ENCODE results near the gene TNFRSF13B. TPM values are rescaled to one million over a fixed set of nuclear protein-coding genes. Genes with fewer than 3 reads are reported as not detected.
"Not testable (repeated sequence)": the region's sequence is repeated elsewhere in the genome, so short reads cannot be mapped to it uniquely, and the experiment has no call there.

The TNFRSF13B gene
- total RNA-seq, 1 experiment from 2014 or later: not detected

DNA sequence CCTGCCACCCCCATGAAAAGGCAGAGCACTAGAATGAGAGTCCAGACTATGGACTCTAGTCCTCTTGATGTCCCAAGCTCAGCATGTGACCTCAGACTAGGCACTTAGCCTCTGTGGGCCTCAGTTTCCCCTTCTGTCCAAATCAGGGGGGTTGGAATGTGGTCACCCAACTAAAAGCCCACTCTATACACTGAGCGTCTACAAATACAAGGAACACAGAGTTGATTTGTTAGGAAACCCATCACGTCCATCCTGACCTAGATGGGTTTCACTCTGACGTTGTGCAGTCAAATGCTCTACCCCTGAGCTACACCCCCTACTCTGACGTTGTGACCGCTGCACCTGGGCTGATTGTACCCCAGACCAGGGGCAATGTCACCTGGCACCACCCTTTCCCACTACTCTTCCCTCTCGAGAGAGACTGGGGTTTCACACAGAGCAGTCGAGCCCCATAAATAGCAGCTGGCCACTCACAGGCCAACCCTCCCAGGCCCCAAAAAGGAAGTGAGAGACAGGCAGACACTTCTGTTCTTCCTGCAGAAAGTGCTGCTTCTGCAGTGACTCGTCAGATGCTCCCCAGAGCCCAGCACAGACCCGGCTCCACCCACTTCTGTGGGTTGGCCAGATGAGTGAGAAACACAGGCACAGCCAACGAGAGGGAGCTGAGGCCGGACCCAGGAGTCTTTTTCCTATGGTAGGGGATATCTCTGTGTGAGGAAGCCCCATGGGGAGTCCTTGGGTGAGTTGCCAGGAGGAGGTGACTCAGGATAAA lies 16.1 kb upstream of the TNFRSF13B start:
- DNase-seq (ENCODE audit: low read depth): peak; percentile 89

DNA sequence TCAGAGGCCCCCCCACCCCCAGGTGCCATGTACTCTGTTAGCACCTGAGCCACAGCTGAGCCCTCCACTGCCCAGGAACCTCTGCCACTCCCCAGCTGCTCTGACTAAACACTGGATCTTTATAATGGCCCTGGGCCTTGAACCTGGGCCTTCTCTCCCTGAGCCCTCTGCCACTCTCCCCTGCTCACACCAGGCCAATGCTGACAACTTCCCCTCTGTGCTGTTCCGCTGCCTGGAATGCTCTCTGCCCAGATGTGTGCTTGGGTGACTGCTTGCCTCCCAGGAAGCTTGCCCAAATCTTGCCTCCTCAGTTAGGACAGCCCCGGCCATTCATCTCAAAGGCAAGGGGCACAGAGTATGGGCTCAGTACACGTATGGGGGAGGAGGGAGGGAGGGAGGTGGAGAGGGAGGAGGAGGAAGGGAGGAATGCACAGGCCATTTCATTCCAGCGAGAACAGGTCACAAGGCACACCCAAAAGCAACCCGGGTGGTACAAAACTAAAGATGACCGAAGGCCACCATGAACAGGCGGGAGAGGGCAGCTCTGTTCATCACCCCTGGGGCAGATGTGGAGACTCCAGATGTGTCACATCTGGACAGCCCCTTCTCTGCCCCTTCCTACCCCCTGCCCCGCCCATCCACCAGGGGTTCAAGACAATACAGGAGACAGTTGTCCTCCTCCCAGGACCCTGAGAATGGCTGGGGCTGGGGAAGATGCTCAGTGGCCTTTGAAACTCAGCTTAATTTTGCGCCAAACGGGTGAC lies 15.3 kb upstream of the TNFRSF13B start:
- no peak for DNase-seq (ENCODE audit: low read depth)

DNA sequence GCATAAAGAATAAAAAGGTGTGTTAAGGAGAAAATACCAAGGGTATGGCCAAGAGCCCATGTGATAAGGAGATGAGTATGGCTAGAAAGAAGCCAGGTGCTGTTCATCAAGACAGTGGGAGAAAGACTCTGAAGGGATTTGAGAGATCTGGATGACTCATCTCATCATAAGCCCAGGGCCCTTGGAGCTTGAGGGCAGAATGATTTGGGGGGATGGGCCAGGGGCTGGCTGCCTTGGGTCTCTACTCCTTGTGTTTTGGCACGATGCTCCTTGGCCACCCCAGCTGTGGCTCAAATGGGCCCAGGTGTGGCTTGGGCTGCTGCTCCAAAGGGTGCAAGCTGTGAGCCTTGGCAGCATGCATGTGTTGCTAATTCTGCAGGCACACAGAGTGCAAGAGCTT lies 14.5 kb upstream of the TNFRSF13B start:
- peak; percentile 41 for DNase-seq (ENCODE audit: low read depth)

DNA sequence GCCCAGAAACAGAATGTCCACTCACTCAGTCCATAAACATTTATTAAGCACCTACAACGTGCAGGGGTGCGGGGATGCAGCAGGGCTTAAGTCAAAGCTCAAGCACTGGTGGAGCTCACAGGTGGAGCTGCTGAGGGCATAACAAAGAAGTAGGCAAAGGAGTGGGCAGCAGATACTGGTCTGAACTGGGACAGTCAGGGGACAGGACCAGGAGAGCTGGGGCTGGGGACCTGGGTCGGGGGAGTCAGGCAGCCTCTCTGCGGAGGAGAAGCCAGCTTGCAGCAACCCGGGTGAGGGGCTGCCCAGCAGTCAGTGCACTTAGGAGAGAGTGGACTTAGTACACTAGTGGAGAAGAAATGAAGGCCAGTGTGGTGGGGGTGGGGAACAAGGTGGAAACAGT lies 10.0 kb upstream of the TNFRSF13B start:
- no peak for DNase-seq (ENCODE audit: low read depth)

DNA sequence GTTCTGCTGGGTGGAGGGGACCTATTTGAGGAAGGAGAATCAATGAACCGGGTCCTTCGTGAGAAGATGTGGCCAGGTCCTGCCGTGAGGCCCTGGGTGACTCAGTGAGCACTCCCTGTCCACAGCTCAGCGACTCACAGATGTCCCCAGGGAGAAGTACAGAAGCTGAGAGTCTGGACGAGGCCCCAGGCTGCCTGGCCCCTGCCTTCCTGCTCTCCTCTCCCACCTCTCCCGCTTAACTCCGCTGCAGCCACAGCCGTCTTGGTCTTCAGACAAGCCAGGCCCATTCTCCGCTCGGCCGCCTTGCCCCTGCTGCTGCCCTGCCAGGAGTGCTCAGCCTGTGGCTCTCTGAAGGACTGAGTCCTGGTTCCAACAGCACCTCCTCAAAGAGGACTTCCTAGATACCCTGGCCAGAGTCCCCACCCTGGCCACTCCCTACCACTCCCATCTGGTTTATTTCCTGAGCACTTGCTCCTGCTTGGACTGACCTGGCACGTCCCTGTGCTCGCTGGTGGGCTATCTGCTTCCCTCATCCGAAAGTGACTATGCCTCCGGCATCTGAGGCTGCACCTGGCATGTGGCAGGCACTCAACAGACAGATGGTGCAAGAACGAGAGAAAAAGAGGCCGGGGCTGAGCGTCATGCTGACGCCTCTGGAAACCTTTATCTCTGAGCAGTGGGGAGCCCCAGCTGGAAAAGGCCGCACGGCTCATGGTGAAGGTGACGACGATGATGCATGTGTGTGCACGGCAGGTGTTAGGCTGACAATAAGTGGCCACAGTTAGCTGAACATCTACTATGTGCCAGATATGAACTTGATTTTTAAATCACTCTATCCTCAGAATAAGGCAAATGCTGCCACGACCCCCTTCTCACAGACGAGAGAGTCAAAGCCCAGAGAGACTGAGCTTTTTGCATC lies 9.2 kb upstream of the TNFRSF13B start:
- DNase-seq (ENCODE audit: low read depth): no peak

DNA sequence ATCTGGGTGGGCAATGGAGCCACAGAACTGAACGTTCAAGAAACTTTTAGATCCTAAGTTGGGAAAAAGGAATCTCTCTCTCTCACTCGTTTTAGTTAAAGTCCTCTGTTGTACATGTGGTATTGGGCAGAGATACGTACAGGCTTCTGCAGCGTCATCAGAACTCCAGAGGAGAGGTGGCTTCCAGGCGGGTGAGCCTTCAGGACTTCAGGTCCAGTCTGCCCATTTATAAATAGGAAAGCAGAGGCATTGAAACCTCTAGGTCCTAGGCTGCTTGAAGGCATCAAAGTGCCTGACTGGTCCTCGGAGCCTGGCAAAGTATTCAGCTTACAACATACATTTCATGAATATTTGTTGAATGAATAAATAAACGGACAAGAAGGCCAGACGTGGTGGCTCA lies 8.1 kb upstream of the TNFRSF13B start:
- DNase-seq (ENCODE audit: low read depth): no peak

DNA sequence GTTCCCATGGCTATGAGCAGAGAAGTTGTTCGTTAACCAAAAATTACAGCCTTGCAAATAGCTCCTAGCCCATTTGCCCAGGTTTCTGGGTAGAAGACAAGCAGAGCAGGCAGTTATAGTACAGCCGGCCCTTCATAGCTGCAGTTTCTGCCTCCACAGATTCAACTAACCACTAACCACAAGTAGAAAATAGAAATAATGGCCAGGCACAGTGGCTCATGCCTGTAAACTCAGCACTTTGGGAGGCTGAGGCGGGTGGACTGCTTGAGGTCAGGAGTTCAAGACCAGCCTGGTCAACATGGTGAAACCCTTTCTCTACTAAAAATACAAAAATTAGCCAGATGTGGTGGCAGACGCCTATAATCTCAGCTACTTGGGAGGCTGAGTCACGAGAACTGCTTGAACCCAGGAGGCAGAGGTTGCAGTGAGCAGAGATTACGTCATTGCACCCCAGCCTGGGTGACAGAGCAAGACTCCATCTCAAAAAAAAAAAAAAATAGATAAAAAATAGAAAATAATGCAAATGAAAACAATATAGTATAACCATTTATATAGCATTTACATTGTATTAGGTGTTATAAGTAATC lies 7.4 kb upstream of the TNFRSF13B start:
- DNase-seq (ENCODE audit: low read depth): not testable (repeated sequence)

DNA sequence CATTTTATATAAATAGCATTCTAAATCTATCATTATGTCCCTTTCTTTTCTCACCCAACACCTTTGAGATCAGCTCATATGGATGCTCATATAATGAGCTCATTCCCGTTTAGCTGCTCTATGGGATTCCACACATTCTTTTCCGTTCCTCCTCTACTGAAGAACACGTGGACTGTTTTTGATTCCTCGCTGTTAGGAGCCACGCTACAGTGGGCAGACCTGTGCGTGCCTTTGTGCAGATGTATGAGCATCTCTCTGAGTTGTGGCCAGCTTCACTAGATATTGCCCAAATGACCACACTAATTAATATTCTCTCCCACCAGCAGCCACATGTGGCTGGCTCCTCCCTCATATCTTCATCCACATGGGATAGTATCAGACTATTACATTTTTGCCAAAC lies 6.0 kb upstream of the TNFRSF13B start:
- no peak for DNase-seq (ENCODE audit: low read depth)

DNA sequence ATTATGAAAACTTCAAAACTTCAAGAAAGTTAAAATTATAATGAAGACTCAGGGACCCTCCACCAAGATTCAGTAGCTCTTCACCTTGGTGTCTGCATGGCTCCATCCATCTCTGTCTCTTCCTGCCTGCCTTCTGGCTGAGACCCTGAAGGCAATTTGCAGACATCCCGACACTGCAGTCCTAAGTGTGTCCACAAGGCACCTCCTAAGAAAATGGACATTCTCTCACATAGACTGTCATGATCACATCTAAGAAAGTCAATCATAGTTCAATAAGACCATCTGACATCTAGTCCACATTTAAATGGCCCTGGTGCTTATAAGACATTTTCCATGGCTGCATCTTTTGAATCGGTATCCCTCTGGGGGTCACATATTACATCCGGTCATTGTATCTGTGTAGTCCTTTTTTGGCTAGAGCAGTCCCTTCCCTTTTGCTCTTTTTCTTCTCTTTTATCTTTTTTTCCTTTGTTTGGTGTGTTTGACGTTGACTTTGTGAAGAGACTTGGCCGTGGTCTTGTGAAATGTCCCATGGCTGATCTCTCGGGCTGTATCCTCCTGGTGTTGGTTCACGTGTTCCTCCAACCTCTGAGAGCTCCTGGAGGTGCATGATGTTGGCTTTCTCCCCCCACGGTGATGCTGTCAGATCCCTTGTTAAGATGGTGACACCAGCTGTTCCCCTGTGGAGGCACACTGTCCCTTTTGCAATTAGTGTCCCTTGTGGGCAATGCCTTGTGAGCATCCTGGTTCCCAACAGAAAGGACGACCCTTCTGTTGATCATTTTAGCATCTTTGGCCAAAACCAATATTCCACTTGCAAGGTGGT lies 5.0 kb upstream of the TNFRSF13B start:
- DNase-seq (ENCODE audit: low read depth): no peak

DNA sequence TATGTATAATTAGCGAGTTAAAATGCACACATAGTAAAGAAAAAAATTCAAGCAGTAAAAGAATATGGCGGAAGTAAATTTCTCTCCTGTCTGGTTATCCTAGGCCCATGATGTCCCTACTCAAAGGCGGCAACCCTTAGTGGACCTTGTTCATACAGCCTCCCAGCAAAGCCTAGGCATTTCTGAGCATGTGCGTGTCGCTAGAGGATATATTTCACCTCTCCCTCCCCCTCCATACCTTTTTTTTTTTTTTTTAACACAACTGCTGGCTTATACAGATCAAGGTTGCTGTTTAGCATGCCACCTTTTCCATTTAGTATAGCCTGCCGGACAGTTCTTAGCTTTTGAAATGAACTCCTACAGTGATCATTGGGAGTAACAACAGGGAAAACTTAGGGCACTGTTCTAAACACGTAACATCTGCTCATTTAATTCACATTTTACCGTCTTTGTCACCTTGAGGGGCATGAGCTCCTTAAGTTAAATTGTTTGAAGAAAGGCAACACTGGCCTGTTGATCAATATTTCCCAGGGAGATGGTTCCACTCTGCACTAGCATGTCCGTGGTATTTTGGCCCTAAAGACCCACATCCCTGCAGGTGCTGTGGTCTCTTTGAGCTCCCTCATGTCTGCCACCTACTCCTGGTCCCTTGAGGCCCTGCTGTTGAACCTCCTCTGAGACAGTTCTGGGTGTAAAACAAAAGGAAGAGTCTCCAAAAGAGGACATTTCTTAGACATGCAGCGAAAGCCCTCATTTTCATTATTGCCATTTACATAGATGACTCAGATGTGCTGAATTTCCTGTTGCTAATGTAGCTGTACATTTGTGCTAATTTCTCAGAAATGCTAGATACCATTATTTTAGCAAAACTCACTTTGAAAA lies 4.1 kb upstream of the TNFRSF13B start:
- no peak for DNase-seq (ENCODE audit: low read depth)

DNA sequence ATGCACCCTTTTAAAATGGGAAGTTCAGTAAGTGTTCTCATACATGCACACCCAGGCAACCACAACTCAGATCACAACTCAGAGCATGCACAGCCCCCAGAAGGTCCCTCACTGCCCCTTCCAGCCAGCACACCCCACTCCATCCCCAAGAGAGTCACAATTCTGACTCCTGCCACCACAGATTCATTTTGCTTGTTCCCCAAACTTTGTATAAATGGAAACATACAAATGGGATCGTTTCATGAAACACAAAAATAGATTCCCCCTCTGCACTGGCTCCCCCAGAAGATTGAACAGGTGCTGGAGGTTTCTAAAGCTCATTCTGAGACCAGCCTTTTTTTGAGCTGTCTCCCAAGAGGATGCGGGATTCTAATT lies 3.3 kb upstream of the TNFRSF13B start:
- no peak for DNase-seq (ENCODE audit: low read depth)

DNA sequence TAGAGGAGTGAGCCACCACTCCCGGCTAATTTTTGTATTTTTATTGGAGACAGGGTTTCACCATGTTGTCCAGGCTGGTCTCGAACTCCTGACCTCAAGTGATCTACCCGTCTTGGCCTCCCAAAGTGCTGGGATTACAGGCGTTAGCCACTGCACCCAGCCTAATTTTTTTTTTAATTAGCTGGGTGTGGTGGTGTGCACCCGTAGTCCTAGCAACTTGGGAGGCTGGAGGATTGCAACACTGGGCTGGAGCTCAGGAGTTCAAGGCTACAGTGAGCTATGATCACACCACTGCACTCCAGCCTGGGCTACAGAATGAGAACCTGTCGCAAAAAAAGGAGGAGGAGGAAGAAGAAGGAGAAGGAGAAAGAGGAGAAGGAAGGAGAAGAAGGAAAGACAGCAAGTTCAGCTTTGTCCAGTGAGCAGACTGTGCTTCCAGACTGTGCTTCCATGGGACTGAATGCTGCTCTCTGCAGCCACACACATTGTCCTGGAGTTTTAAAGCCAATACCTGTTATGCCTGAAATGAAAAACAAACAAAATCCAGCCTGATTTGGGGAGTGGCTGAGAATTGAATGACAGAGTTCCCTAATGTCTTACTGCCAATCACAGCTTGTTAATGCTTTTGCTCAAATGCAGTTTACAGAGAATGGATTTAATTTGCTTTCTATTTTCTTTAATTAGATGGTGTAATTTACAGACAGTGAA lies 2.8 kb upstream of the TNFRSF13B start:
- DNase-seq (ENCODE audit: low read depth): no peak

DNA sequence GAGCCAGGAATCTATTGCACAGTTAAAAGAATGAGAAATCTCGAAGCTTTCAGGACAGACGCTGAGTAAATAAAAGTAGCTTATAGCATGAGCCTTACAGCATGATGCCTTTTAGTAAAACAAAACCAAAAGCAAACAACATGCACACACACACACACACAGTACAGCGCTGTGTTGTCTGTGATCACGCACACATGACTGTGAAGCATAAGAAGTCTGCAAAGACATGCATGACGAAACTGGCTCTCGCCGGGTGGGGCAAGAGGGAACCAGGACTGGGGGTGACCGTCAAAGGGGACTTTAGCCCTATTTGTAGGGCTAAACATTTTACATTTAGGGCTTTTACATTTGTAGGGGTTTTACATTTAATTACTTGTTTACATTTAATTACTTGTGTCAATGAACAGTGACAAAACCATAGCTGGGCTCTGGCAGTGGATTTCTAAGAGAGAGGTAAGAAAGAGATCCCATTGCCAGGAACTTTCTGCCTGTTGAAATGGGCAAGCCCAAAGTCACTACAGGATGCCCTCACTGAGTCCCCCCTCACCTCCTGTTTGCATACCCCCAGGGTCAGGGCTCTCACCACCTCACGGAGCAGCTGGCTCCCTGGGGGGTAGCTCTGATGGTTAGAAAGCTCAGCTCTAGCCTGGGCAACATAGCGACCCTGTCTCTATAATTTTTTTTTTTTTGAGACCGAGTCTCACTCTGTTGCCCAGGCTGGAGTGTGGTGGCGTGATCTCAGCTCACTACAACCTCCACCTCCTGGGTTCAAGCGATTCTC lies 2.0 kb upstream of the TNFRSF13B start:
- DNase-seq (ENCODE audit: low read depth): no peak

DNA sequence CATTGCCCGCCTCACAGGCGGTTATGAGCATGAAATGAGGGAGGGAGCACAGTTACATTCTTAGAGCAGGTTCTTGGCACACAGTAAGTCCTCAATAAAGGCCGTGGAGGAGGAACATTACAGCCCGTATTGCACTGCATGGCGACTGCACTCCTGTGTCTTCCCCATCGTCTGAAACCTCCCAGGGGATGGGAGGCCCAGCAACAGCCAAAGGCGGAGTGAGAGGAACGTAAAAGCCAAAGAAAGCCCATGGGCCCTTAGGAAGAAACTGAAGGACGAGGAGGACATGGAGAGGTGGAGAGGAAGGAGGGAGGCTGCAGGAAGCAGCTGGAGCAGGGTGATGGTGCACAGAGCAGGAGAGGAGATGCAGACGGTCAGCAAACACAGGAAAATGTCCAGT lies 1.1 kb upstream of the TNFRSF13B start:
- DNase-seq (ENCODE audit: low read depth): not testable (repeated sequence)

DNA sequence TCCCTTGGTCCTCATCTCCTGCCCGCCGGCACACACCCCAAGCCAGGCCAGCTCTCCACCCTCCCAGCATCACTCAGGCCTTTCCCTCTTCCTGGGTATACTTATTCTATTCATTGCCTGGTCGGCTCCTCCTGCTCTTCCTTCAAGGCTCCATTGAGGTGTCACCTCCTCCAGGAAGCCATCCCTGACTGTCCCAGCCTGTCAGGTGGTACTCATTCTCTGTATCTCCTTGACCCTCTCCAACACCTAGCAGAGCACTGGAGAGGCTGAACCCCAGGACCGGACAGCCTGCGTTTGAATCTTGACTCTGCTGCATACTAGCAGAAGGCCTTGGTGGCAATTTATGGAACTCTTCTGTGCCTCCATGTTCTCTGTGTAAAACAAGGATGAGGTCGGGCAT lies 428 bp upstream of the TNFRSF13B start:
- DNase-seq (ENCODE audit: low read depth): no peak

DNA sequence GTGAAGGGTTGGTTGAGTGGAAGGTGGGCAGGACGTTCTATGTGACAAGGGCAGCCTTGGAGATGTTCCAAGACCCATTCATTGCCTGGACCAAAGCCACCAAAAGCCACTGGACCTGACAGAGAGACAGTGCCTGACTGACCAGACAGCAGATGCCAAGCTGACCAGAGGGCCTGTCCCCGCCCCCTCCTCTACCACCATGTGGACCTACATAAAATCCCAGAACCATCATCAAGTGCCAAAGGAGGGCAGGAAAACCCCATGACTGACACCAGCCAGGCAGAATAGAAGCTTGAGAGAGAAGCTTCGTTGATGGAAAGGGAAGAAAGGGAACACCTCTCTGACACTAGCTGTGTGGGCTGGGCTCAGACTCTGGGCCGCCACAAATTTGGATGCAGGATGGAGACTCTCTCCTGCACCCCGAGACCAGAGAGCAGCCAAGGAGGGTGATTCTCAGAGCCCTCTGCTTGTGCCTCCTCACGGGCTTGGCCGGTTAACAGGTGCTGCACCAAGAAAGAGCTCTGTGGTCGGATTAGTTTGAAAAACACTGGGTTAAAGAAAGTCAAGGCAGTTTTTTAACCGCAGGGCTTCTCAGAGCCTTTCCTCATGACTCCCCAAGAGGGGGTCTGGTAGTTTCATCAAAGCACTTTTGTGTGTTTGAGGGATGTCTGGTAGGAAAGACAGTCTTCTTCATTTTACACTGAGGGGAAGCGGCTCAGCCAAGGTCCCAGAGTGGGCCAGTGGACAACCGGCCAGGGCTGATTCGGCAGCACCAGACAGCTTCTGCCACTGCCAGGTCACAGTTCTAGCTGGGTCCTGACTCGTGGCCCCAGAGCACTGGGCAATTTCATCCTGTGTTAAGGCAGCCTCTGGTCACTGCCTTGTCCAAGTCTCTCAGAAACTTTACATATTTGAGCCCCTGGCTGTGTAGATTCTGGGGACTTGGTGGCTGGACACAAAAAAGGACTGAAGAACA lies 1.7 kb downstream of the TNFRSF13B start:
- DNase-seq (ENCODE audit: low read depth): no peak

DNA sequence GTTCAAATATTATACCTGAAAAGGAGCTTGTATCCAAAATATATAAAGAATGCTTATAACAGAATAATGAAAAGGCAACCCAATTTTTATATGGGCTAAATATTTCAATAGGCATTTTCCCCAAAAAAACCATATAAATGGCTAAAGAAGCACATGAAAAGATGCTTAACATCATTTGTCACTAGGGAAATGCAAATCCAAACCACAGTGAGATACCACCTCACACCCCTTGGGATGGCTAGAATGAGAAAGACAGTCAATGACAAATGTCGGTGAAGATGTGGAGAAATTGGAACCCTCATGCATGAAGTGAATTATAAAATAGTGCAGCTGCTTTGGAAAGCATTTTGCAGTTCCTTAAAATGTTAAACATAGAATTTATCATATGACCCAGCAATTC lies 3.1 kb downstream of the TNFRSF13B start:
- DNase-seq (ENCODE audit: low read depth): no peak

Data from HT1080 (cell line).